NB4 (cell line): ENCODE data around the gene NDRG4.

ENCODE experiments used
- POLR2A ChIP-seq: IDR thresholded peaks from 2 replicates; pipeline ENCODE4 v1.6.1; 2011; ENCODE audit warnings: mild to moderate bottlenecking; ENCODE audit not compliant: insufficient read length; ENCODE audit errors: extremely low read depth
- TF ChIP-seq, protein P1 (sequence below): IDR thresholded peaks from one replicate; pipeline ENCODE4 v1.5.1; 2012; ENCODE audit warnings: low read depth, low read length
- TF ChIP-seq, protein P2 (sequence below): IDR thresholded peaks from 2 replicates; pipeline ENCODE4 v1.6.1; 2011; ENCODE audit warnings: low read depth, low read length

DNA sequence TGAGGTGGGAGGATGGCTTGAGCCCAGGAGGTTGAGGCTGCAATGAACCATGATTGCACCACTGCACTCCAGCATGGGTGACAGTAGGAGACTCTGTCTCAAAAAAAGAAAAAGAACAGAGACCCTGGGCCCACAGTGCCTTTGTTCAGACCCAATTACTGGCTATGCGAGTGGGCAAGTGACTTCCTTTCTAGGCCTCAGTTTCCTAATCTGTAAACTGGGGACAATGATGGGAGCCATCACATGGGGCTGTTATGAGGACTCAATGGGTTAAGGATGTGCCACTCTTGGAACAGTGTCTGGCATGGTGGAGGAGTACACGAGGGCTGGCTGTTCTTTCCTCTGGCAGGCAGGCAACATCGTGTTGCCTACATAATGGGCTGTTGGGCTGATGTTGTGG is 47.3 kb upstream of the NDRG4 start:
- TF ChIP-seq, protein P1, sequence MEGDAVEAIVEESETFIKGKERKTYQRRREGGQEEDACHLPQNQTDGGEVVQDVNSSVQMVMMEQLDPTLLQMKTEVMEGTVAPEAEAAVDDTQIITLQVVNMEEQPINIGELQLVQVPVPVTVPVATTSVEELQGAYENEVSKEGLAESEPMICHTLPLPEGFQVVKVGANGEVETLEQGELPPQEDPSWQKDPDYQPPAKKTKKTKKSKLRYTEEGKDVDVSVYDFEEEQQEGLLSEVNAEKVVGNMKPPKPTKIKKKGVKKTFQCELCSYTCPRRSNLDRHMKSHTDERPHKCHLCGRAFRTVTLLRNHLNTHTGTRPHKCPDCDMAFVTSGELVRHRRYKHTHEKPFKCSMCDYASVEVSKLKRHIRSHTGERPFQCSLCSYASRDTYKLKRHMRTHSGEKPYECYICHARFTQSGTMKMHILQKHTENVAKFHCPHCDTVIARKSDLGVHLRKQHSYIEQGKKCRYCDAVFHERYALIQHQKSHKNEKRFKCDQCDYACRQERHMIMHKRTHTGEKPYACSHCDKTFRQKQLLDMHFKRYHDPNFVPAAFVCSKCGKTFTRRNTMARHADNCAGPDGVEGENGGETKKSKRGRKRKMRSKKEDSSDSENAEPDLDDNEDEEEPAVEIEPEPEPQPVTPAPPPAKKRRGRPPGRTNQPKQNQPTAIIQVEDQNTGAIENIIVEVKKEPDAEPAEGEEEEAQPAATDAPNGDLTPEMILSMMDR: no peak
- no peak for TF ChIP-seq POLR2A
- TF ChIP-seq, protein P2, sequence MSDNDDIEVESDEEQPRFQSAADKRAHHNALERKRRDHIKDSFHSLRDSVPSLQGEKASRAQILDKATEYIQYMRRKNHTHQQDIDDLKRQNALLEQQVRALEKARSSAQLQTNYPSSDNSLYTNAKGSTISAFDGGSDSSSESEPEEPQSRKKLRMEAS: no peak
